GOT3 (cell line): ENCODE measurements around the gene PALM3.

Experiments
- DNase-seq: peaks from one replicate; lab custom pipeline; 2025; ENCODE audit warnings: mixed read lengths; lab: John Stamatoyannopoulos, UW

Gene PALM3

GRCh38 chr19:14089412-14089661, 27.5 kb upstream of the PALM3 start:
- no peak for DNase-seq

- DNase-seq, result no peak
Observed at GRCh38 chr19:14088634-14089411, 26.9 kb upstream of the PALM3 start.

GRCh38 chr19:14086098-14086497, 24.2 kb upstream of the PALM3 start:
- DNase-seq, result no peak

GRCh38 chr19:14085309-14085995, 23.6 kb upstream of the PALM3 start, which contains the start of gene C19orf67:
Gene C19orf67 (minus strand): TSS chr19:14085783. CDS start chr19:14085627, 156 bp downstream.
- no peak for DNase-seq

- DNase-seq, result no peak
Observed at GRCh38 chr19:14082675-14082960, 20.7 kb upstream of the PALM3 start.

GRCh38 chr19:14081797-14082674, 20.2 kb upstream of the PALM3 start:
- no peak for DNase-seq

- DNase-seq, result peak; percentile 98
Observed at GRCh38 chr19:14080887-14081796, 19.3 kb upstream of the PALM3 start.

GRCh38 chr19:14078411-14078810, 16.5 kb upstream of the PALM3 start:
- no peak for DNase-seq

- DNase-seq, result no peak
Observed at GRCh38 chr19:14073925-14074838, 12.3 kb upstream of the PALM3 start.

- DNase-seq, result peak; percentile 55
Observed at GRCh38 chr19:14073261-14073924, 11.5 kb upstream of the PALM3 start.

- no peak for DNase-seq
Observed at GRCh38 chr19:14072535-14073260, 10.8 kb upstream of the PALM3 start, which contains the start of gene MISP3. Gene MISP3 (plus strand): TSS chr19:14072786. CDS start chr19:14073310, 524 bp downstream.

GRCh38 chr19:14070268-14071050, 8.6 kb upstream of the PALM3 start:
- no peak for DNase-seq

- no peak for DNase-seq
Observed at GRCh38 chr19:14066134-14066533, 4.3 kb upstream of the PALM3 start.

- DNase-seq, result no peak
Observed at GRCh38 chr19:14063105-14063504, 1.2 kb upstream of the PALM3 start.

GRCh38 chr19:14062558-14062855, 631 bp upstream of the PALM3 start:
- DNase-seq, result no peak

GRCh38 chr19:14061081-14061749, 661 bp downstream of the PALM3 start:
- DNase-seq, result no peak

GRCh38 chr19:14059652-14060155, 2.2 kb downstream of the PALM3 start:
- no peak for DNase-seq

GRCh38 chr19:14059093-14059480, 2.8 kb downstream of the PALM3 start:
- DNase-seq, result no peak
